Activated T-cell treated with anti-CD3 and anti-CD28 coated beads, Interleukin-2, amount 50 U/mL, for 1 hour (primary cell): ENCODE results near the gene CACHD1.

Experiments used
- DNase-seq: peaks from one replicate; pipeline ENCODE4 v3.0.0-alpha.2; 2020

The CACHD1 gene

DNA sequence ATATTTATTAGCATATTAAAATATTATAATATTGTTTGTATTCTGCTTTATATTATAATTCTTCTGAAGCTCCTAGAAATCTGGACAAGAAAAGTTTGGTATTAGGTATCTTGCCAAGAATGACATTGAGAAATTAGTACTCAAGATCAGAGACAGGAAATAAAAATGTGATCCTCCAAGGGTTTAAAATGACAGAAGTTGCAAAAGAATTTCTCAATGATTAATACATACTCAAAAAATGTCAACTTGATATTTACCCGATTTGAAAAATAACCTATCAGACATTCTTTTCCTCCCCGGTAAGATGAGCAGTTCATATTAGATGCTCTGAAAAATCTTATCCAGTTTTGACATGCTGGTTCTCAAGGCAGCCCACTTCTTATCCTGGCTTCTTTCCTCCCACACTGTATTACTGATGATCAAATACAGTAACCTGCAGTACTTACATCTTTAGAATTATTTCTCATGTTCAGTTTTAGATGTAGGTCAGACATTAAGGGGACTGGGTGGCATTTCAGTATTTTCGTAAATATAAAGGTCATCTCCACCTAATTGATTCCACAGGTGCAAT, 55.3 kb downstream of the CACHD1 start:
- DNase-seq: no peak

DNA sequence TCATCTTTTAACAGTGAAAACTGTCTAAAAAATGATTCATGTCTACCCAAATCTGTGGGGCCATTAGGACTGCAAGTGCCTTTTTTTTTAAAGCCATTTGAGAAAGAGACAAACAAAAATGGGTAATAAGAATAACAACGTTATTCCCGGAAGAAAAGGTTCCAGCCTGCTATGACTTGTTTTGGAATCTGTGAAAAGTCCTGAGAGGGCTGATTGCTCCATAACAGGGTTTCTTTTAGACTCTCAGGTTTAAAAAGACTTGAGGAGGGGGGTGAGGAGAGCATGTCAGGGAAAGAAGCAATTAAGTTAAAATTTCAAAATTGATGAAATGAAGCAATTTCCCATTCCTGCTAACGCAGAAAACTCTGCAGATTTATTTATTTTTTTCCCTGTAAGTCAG, 56.4 kb downstream of the CACHD1 start:
- no peak for DNase-seq

DNA sequence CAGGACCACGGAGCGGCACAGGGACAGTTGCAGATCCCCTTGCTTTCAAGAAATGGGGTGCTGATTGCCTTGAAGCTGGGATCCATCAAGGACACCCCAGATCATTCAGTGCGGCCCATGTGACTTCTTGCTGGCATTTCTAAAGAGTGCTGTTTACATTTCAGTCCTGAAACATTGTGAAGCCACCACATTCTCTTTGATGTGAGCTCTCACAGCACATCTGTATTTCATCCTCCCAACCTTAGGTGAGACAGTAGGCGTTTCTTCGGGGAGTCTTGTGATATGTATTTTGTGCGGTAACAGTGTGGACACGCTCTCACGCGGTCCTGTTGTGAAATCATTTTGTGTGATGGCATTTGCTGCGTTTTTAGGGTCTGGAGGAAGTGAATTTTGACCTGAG, 57.2 kb downstream of the CACHD1 start:
- DNase-seq: no peak

DNA sequence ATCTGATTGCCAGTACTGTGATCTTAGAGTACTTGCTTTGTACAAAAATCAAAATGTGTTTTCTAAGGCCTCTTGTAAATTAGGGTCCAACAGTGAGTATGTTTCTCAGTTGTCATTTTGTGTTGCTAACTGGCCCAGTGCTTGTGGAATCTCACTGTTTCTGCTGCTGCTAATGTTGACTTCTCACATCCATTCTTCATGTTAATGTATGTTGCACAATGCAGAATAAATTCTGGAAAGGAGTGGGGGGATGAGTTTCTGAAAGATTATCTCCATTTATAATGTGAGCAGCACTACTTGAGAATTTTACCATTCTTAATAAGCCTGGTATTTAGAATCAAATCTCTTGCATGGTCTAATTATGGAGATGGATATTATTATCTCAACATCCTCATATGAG, 57.9 kb downstream of the CACHD1 start:
- no peak for DNase-seq

DNA sequence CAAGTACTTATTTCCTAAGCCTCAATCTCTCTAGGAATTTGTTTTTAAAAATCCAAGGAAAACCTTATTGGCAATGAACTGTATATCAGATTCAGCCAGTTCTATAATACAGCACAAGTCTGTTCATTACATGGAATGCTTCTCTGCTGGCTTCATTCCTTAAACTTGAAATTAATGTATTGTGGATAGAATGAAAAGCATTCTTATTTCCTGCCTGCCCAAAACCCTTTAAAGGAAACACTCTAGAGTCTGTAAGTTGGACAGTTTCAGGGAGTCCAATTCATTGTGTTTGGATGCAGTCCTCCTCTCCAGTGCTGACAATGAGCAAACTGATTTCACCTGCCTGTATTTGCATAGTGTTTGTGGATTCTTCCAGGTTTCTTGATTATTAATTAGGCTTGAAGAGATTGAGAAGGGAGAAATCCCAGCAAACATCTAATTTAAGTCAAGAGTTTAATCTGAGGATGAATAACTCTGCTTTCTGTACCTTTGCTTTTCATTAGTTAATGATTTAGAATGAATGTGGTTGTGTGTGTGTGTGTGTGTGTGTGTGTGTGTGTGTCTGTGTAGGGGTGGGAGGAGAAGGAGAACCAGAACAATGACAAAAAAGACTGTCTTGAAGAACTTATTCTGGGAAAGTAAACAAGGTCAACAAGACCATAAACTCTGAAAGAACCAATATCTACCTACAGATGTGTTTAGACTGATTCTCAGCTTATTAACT, 61.2 kb downstream of the CACHD1 start:
- no peak for DNase-seq

DNA sequence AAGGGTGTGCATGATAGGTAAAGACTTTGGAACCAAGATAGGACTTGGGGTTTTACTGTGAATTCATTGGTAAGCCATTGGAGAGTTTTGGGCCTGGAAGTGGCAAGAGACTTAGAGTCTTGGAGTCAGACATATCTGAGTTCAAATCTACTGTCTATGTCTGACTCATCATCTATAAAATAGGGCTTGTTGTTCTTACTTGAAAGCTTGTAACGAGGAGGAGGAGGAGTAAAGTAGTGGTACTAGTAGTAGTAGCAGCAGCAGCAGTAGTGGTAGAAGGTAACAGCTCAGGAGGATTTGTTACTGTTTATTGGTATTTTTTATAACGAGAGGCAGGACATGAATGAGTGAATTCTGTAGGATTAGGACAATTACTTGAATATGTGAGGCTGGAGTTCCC, 62.7 kb downstream of the CACHD1 start:
- DNase-seq: no peak

DNA sequence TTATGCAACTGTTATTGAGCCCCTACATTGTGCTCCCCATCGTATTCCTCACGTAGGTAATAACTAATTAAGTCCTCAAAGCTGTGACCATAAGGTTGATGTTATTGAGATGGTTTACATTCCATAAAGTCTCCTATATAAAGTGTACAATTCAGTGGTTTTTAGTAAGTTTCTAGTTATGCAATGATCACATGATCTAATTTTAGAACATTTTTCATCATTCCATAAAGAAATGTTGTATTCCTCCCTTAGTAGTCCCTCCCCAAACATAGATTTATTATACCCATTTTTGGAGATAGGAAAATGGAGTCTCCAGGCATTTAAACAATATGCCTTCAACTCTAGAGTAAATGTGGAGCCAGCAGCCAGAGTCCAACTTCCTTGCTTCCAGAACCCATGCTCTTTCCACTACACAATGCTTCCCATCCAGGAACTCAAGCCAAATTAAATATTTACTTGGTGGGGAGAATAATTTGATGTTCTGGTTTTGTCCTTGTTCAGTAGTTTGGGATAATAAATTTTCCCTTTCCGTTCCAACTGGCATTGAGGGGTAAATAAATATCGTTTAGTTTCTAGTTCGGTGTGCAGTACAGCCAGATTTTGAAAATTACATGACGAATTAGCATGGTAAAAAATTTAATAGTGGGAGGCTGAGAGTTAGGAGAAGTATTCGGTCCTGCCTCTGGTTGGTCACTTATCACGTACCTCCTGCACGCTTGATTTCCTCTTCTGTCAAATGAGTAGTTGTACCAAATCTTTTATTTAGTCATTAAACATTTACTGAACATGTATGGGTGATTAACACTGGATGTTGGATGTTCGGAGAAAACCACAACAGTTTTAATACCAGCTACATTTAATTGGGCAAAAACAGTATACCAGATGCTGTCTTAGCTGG, 66.3 kb downstream of the CACHD1 start:
- DNase-seq: no peak

DNA sequence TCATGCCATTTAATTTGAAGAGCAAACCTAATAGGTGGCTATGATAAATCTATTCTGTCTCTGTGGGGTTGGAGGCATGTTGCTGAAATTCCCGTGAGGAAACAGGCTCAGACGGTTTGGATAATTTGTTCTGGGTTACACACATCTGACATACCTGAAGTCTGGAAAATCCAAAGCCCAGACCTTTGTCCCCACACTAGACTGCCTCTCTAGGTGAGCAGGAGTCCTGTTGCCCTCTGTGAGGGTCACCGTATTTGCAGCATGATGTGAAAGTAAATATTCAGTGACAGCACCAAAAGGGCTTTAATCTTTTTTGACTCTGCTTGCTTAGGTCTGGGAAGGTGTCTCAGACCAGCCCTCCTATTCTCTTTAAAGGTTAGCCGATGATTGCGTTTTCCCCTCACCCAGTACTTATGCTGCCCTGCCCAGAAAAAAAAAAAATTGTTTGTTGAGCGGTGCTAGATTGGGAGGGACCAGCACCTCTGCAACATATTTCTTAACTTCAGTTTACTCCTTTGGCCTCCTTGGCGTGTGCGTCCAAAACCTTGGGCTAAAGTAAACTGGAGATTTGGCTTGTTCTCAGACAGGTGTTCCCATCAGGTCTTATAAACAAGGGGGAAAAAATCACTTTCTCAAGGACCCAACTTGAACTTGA, 67.0 kb downstream of the CACHD1 start:
- DNase-seq: no peak

DNA sequence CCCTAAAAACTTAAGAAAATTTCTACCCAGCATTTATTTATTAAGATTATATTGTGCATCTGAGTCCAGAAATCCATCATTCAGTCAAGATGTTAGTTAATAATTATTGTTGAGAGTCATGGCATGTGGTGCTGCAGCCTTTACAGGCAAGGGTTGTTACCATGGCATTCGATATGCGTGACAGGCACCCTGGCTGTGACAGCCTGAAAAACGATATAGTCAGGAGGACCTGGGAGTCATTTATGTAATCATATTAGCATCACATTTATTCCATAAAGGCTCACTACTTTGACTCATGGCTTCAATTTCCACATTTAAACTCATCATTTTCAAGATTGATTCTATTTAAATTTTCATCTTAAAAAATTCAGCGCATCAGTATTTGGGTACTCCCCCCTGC, 68.0 kb downstream of the CACHD1 start:
- no peak for DNase-seq

DNA sequence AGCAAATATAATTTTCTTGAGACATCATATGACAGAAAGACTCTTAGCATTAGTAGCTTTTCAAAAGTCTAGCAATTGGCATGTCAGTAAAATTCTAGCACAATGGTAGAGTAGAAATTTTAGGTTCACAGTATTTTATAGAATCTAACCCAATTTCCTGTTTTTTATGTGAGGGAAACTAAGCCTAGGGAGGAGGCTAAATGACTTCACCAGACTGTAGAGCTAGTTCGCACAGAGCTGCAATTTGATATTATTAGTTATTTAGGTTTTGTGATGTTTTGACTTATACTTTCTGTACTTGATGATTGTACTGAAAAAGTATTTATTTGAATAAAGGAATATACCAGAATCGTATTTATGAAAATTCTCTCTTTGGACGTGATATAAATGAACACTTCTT, 68.5 kb downstream of the CACHD1 start:
- no peak for DNase-seq

DNA sequence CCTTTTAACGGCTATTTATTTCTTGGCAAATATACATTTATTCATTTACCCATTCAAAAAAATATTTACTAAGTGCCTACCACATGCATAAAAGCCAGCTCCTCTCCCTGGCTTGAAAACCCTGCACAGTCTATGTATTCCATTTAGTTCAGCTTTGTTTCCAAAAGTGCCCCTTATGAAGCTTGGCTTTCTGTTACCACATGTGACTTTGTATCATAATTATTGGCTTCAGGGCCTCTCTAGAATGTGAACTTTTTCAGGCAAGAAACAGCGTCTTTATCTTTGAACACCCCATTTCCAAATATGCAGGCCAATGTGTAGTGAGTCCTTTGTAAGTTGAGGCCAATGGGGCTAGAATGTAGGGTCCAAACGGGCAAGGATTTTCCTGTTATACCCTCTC, 69.4 kb downstream of the CACHD1 start:
- DNase-seq: no peak

DNA sequence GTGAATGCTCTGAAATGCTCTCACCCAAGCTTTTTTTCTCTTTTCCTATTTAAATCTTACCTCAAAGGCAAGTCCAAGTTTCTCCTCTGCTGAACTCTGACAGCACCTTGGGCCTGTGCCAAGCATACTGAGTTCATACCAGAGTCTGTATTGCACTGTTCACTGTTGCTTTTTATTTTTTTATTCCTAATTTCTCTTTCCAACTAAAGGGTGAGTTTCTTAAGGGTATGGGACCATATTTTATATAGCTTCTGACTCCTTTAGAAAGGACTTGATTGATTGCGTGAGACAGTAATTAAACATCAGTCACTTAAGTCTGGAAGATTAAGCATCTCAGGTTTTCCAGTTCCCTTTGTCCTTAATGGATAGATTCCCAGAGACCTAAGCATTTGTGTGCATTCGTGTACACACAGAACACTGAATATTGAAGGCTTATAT, 69.9 kb downstream of the CACHD1 start:
- no peak for DNase-seq

DNA sequence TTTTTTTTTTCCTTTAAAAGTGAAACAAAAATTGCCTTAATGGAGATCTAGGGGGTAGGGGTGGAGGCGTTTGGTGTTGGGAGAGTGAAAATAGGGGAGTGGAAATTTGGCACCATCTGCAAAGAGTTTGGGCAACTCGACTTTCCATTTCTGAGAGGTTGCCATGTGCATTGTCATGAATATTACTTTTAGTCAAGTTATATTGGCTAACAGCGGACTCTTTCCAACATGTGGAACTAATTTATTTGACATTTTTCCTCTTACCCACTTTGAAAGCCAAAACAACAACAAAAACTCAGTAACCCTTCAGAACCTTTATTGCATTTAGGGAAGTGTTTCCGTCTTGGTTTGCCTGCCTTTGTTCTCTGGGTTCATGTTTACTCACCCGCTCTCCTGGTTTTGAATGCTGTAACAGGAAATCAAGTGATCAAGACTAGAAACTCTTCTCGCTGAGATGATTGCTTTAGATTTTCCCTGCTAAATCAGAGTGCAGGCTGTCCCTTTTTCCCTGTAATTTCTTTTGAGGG, 70.4 kb downstream of the CACHD1 start:
- no peak for DNase-seq

DNA sequence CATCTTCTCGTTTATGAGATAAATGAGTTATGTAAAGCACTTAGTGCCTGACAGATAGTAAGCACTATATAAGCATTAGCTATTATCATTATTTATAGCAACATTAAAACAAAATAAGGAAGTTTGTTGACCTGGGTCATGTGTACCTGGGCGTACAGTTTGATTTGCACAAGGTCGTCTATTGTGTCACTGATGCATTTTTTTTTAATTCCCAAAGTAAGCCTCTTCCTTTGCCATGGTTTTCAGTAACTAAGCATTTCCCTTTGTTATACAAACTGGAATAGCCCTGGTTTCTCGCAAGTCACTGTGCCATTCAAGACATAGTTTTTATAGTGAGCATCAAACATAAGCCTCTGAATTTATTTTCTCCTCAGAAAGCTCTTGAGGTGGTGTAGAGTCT, 72.2 kb downstream of the CACHD1 start:
- DNase-seq: no peak

DNA sequence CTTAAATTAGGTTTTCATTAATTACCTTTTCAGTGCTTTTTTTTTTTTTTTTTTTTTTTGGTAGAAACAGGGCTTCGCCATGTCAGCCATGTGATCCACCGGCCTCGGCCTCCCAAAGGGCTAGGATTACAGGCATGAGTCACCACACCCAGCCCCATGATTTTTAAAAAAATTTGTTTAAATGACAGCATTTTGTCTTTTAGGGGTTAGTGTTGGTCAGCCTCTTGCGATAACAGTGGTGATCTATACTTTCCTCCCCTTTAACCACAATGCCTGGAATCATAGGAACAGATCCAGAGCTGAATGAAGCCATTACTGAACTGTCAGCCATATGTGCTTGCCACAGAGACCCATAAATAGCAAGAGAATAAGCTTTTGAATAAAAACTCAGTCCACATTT, 73.9 kb downstream of the CACHD1 start:
- no peak for DNase-seq

DNA sequence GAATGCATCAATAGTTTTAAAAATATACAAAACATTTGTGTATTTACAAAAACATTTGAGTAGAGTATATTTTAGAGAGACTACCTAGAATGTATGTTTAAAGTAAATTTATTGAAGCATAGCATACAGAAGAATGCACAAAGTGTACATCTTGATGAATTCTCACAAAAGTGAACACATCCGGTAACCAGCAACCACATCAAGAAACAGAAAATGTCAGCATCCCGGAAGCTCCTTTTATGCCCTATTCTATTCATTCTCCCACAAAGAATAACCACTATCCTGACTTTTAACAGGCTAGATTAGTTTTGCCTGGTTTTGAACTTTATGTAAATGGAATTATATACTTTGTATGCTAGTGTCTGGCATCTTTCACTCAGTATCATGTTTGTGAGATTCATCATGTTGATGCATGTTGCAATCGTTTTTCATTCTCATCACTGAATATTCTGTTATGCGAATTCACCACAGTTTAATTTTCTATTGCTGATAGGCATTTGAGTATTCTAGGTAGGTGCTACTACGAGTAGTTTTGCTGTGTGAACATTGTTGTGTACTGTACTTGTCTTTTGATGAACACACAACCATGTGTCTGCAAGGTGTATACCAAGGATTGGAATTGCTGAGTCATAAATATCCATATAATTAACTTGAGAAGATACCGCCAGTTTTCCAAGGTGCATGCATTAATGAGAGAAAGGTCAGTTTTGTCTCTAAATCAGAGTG, 75.4 kb downstream of the CACHD1 start:
- DNase-seq: no peak

DNA sequence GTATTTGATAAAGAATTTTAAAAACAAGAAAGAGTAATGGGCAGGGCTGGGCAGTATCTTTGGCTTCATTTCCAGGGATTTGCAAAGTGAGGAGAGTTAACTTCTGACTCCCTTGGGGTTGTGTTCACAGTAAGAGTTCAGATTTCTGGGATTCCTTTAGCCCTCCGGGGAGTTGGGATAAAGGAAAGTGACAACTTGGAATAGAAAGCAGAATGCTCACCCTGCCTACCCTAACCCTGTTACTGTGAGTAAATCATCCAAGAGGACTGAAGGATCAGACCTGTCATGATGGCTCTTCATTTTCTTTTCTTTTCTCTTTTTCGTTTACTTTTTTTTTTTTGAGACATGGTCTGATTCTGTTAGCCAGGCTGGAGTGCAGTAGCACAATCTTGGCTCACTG, 76.1 kb downstream of the CACHD1 start:
- DNase-seq: no peak

DNA sequence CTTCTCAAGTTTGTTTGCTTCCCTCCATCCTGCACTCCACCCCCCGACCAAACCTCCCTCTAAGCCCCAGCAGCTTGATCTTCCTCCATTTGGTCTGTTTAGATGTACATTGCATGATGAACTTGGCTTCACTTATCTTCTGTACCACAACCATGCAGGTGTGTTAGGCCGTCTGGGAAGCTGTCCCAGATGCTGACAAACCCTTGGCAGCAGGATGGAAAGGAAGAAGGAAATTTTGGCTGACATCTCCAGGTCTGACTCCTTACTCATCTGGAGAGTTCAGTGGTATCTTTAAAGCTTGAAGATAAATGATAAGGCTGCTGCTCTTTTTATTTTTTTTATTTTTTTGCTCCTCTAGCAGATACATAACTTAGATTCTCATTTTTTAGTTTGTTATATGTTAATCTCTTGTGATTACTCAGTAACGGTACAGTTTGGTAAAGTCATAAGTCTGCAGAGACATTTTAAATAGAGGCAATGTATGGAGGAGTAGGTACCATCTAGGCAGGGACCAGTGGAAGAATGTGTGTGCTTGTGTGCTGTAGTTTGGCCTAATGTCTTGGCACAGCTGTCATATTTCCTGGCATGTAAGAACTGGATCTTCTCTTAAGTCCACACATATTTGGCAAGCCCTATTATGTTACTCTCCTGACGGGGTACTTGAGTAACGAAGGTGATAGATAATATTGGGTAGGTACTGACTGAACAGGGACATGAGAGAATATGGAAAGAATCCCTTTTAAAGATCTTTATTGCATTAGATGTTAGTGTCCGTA, 79.7 kb downstream of the CACHD1 start:
- DNase-seq: no peak

DNA sequence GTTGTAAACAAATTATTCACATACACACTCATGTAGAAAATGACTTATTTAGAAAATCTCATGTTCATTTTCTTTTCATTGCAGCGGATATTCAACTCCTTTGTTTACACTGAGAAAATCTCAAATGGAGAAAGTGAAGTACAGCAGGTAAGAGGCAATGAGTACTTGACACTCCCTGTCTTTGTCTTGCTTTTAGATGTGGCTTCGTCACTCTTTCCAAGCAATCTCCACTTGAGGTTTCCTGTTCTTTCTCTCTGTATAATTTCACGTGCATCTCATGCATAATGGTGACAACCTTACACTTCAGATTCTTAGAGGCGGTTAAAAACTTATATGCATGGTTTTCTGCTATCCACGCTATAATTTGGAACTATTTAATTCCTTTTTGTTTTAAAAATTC, 80.6 kb downstream of the CACHD1 start:
- DNase-seq: no peak

DNA sequence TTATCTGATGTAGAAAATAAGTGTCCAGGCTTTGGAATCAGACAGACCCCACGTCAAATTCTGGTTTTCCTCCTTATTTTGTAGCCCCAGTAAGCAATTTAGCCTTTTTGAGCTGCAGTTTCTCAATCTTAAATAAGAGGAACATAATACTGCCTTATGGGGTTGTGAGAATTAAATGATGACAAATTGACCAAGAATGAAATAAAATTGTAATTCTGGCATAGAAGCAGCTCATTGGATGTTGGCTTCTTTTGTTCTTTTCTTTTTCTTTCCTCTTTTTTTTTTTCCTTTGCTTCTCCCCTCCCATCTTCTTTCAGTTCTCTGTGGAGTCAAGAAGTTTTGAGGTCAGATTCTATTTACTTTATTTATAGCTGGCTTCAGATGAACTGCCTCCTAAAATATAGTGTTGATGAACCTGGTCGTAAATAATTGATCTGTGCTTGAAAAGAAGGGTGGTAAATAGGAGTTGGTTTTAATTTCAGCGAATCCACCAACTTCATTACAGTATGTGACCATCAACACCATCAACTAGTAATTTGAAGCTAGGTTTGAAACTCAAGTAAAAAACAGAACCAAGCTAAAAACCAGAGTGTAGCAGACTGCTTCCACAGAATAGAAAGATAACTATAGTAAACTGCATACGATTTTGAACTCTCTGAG, 81.1 kb downstream of the CACHD1 start:
- DNase-seq: no peak

DNA sequence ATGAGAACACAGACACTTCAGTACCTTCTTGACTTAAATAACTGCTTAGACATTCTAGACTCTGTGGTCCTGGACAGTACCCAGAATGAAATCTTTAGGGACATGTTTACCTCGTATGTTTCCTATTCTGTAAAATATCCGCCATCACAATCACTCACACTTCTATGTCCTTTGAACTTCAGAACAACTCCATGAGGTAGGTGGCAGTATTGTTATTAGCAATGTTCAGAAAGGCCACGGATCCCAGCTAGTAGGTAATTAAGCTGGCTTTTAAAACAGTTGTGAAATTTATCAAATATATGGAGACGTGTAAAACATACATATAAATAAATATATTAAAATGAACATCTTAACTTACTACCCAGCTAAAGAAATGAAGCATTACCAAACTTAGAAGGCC, 83.4 kb downstream of the CACHD1 start:
- no peak for DNase-seq
